ENCODE measurements around the gene FGD4.

Gene FGD4

GRCh38 chr12:32413412-32413811 is 14.1 kb downstream of the FGD4 start:
- no peak for DNase-seq

GRCh38 chr12:32418221-32418620 is 18.9 kb downstream of the FGD4 start:
- DNase-seq = no peak

GRCh38 chr12:32418903-32419519 is 19.7 kb downstream of the FGD4 start:
- DNase-seq = no peak

GRCh38 chr12:32419520-32419960 is 20.2 kb downstream of the FGD4 start:
- no peak for DNase-seq

GRCh38 chr12:32420356-32420755 is 21.0 kb downstream of the FGD4 start:
- no peak for DNase-seq

DNA sequence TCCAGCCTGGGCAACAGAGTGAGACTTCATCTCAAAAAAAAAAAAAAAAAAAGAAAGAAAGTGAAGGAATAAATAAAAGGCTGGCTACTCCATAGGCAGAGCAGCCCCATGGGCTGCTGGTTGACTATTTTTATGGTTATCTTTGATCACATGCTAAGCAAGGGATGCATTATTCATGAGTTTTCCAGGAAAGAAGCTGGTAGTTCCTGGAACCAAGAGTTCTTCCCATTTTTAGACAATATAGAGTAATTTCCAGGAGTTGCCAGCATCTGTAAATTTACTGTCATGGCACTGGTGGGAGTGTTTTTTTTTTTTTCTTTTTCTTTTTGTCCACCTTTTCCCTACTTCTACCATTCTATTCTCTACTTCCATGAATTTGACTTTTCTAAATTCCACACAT is 24.2 kb downstream of the FGD4 start:
- DNase-seq = no peak

DNA sequence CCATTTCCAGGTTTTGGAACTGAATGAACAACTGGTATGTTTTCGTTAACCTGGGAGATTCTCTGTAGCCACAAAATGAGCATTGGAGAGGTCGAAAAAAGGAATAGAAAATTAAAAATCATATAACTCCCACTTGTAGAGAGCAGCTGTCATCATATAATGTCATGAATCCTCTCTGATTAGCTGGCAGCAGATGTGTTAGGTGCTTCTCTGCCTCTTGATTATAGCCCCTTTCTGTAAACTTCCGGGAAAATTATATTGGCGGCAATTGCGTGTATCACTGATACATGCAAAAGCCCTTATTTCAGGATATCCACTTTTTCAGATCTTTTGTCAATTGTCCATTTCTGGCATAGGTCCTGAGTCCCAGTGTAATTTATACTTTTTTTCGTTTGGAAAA is 31.7 kb downstream of the FGD4 start:
- no peak for DNase-seq

GRCh38 chr12:32435921-32436705 is 36.8 kb downstream of the FGD4 start:
- DNase-seq = no peak

DNA sequence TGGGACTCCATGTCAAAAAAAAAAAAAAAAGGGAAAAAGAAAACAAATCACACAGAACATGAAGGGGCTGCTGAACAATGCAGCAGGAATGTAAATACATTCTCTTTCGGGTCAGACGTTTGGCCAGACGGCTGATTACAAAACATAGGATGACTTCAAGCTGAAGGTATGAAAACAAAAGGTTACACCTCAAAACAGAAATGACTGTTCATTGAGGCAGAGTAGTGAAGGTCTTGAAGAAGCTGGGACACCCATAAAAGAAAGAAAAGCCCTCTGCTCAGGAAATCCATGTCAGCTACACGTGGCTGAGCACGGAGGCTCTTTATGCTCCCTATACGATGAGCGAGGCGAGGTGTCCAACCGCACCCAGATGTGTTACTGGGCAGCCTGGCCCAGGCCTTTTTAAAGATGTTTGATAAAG is 37.7 kb downstream of the FGD4 start:
- DNase-seq = no peak

- no peak for DNase-seq
These were observed 40.9 kb downstream of the FGD4 start for GRCh38 chr12:32440120-32440865.

DNA sequence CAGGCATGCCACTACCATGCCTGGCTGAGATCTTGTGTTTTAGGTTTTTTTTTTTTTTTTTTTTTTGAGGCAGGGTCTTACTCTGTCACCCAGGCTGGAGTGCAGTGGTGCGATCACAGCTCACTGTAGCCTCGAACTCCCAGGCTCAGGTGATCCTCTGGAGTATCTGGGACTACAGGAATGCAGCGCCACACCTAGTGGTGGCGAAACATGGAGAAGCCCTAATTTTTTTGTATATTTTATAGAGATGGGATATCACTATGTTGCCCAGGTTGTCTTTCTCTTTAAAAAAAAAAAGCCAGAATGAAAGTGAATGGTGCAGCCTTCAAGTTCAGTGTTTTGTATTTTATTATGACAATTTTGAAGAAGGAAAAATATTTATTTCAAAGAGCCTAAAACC is 44.1 kb downstream of the FGD4 start:
- DNase-seq = no peak

- no peak for DNase-seq
These were observed 45.5 kb downstream of the FGD4 start for GRCh38 chr12:32444895-32445294.

- no peak for DNase-seq
These were observed 46.0 kb downstream of the FGD4 start for GRCh38 chr12:32445356-32445755.

DNA sequence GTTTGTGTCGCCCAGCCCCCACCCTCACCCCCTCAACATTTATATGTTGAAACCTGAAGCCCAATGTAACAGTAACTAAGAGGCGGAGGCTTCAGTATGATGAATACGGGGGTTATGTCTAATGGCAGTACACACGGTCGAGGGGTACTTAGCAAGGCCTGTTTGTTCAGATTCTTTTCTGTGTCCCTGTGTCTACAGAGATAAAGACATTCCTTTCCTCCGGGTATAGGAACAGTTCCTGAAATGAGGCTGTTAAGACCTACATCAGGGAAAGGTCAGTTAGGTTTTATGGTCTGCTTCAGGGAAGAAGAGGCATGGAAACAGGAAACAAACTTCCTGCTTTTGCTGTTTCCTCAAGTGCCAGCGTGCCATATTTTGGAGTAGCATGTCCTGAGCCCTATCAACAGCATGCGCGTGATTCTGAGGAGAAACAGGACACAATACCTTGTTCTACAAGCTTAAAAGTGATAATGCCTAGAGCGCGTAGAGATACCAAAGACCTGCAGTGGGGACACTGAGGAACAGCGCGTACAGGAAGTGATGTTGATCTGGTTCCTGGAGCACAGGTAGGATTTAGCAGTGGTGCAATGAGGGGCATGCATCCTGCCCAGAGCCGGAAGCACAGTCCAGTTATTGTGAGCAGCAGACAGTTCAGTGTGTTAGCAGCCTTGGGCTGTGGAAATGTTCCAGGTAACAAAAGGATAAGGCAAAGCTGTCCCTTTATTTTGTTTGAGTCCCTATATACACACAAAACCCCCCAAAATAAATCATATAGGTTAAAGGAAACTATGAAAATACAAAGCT is 47.2 kb downstream of the FGD4 start:
- DNase-seq = no peak

- no peak for DNase-seq
These were observed 49.2 kb downstream of the FGD4 start for GRCh38 chr12:32448586-32448985.

DNA sequence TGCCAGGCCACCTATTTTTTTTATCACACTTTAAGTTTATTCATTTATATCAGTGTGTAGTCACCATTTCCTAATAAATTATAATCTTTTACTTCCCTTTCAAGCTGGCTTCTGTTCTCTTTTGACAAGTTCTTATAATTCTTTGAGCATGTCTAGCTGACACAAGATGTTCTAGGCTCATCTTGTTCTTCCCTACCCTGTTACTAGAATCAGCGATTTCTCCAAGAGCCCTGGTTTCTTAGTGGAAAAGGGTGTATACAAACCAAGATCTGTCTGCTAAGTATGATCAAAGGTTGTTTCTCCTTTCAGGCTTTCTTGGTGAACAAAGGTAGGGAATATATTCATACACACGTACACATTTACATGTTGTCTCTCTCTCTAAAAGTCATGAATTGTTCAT is 51.0 kb downstream of the FGD4 start:
- DNase-seq = no peak

GRCh38 chr12:32450768-32451167 is 51.4 kb downstream of the FGD4 start:
- no peak for DNase-seq

- no peak for DNase-seq
These were observed 52.5 kb downstream of the FGD4 start for GRCh38 chr12:32451816-32452215.

GRCh38 chr12:32454075-32454474 is 54.7 kb downstream of the FGD4 start:
- no peak for DNase-seq

DNA sequence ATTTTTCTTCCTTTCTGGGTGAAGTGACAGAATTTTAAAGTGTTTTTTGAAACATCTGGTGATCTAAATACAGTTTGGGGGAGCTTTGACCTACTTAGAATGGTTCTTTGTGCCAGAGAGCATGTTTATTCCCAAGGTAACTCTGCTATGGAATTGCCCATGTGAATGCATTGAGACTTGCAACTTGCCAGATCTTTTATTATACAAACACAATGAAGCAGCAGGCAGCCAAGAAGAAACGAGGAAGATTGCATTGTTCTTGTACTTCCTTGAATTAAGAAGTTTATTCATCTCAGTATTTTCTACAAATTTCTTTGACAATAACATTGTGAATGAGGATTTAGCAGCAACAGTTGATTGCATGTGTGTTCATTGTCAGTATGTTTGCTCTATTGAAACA is 55.5 kb downstream of the FGD4 start:
- no peak for DNase-seq

- DNase-seq = no peak
These were observed 56.3 kb downstream of the FGD4 start for GRCh38 chr12:32455607-32456071.

DNA sequence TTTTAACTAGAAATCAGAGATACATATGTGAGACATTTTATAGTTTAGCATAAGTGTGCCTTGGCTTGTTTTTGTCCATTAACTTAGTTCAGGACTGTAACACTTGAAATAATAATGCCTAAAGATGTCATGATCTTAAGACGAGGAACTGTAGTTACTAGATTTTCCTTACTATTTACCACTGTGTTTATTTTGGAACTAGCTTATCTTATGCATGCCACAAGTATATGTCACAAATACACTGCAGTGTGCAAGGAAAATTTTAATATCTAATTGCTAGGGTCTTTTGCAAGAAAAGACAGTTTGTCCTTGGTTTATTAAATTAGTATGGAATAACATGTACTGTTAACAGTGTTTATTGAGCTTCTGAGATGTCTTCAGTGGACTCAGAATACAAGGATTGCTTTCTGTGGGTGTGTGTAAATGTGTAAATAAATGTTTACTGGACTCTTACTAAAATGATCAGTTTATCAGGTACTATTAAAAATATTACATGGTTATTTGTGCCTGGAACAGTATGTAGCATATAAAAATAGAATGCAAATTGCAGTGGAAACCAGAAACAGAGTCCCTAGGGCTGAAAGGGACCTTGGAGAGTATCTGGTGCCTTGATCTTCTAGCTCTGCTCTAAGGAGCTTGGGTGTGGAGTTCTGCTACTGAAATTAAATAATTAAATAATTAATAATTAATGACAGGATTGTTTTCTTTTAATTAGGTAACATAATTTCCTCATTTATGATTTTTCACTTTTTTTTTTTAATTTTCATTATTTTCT is 58.1 kb downstream of the FGD4 start:
- no peak for DNase-seq
